Thyroid gland (tissue), 4 donors: ENCODE data around the gene STAP2.

Experiments used
- POLR2A ChIP-seq, 2 donors: fragments of 450-650 bp; IDR thresholded peaks; one replicate each; pipeline ENCODE4 v1.6.1; 2017; ENCODE audit warnings: antibody characterized with exemption in 2 of 2, mild to moderate bottlenecking in 2 of 2, moderate library complexity in 1 of 2
- TF ChIP-seq, protein P1 (sequence below), 6 experiments: fragments of 200-600 bp in 3 of 6; fragments of 450-650 bp in 3 of 6; sonication (generic) in 3 of 6; IDR thresholded peaks; one replicate each; pipeline ENCODE4 v1.5.1; 2016 to 2019; ENCODE audit warnings: antibody characterized with exemption in 6 of 6, mild to moderate bottlenecking in 2 of 6, inconsistent platforms in 1 of 6, moderate library complexity in 1 of 6

DNA sequence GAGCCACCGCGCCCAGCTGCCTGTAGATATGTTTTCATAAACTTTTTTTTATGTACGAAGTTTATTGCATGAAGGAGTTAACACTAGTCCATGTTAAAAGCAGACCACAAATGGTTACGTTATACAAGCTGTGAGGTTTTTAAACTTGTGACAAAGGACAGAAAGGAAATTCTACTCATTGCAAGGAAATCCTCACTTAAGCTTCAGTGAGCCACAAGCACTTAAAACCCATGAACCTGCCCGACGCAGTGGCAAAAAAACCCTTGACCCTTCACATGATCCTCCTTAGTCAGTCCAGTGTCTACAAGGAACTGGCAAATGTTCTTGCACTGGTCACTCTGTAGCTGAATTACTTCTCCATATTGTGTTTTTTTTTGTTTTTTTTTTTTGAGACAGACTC is 8.9 kb upstream of the STAP2 start:
- TF ChIP-seq POLR2A (IDR thresholded peaks at IDR 0.05) = no peak
- TF ChIP-seq, protein P1, sequence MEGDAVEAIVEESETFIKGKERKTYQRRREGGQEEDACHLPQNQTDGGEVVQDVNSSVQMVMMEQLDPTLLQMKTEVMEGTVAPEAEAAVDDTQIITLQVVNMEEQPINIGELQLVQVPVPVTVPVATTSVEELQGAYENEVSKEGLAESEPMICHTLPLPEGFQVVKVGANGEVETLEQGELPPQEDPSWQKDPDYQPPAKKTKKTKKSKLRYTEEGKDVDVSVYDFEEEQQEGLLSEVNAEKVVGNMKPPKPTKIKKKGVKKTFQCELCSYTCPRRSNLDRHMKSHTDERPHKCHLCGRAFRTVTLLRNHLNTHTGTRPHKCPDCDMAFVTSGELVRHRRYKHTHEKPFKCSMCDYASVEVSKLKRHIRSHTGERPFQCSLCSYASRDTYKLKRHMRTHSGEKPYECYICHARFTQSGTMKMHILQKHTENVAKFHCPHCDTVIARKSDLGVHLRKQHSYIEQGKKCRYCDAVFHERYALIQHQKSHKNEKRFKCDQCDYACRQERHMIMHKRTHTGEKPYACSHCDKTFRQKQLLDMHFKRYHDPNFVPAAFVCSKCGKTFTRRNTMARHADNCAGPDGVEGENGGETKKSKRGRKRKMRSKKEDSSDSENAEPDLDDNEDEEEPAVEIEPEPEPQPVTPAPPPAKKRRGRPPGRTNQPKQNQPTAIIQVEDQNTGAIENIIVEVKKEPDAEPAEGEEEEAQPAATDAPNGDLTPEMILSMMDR (IDR thresholded peaks at IDR 0.05) = no peak
